ENCODE measurements around the gene MYH10.
"Not testable (repeated sequence)": the region's sequence is repeated elsewhere in the genome, so short reads cannot be mapped to it uniquely, and the experiment has no call there.

The MYH10 gene

GRCh38 chr17:8630227-8630801 lies at the start of gene MYH10:
Gene MYH10, minus strand, starts transcription at chr17:8630725. Its CDS starts 7,479 bp downstream, at chr17:8623246.
- no peak for DNase-seq

GRCh38 chr17:8679126-8679525 lies 48.6 kb upstream of the MYH10 start:
- DNase-seq: no peak

- DNase-seq: no peak
Measured at GRCh38 chr17:8675306-8675705, 44.8 kb upstream of the MYH10 start.

GRCh38 chr17:8674344-8675305 lies 44.1 kb upstream of the MYH10 start:
- DNase-seq: no peak

- no peak for DNase-seq
Measured at GRCh38 chr17:8673612-8674011, 43.1 kb upstream of the MYH10 start.

GRCh38 chr17:8672326-8672725 lies 41.8 kb upstream of the MYH10 start:
- DNase-seq: no peak

GRCh38 chr17:8670421-8670820 lies 39.9 kb upstream of the MYH10 start:
- DNase-seq: no peak

GRCh38 chr17:8668176-8668740 lies 37.7 kb upstream of the MYH10 start:
- DNase-seq: no peak

- no peak for DNase-seq
Measured at GRCh38 chr17:8667421-8667820, 36.9 kb upstream of the MYH10 start.

GRCh38 chr17:8665684-8666083 lies 35.2 kb upstream of the MYH10 start:
- no peak for DNase-seq

- no peak for DNase-seq
Measured at GRCh38 chr17:8664456-8665126, 34.1 kb upstream of the MYH10 start.

- DNase-seq: no peak
Measured at GRCh38 chr17:8662973-8663372, 32.4 kb upstream of the MYH10 start.

- DNase-seq: no peak
Measured at GRCh38 chr17:8662076-8662831, 31.7 kb upstream of the MYH10 start.

GRCh38 chr17:8660709-8661108 lies 30.2 kb upstream of the MYH10 start:
- DNase-seq: not testable (repeated sequence)

GRCh38 chr17:8659758-8660410 lies 29.4 kb upstream of the MYH10 start:
- no peak for DNase-seq

- DNase-seq: no peak
Measured at GRCh38 chr17:8658810-8659209, 28.3 kb upstream of the MYH10 start.

GRCh38 chr17:8656693-8657092 lies 26.2 kb upstream of the MYH10 start:
- DNase-seq: no peak

- DNase-seq: no peak
Measured at GRCh38 chr17:8654822-8655221, 24.3 kb upstream of the MYH10 start.

GRCh38 chr17:8651013-8651412 lies 20.5 kb upstream of the MYH10 start:
- DNase-seq: no peak

GRCh38 chr17:8650119-8650499 lies 19.6 kb upstream of the MYH10 start:
- DNase-seq: no peak

GRCh38 chr17:8649157-8650118 lies 18.9 kb upstream of the MYH10 start:
- DNase-seq: no peak
